A549 (cell line): ENCODE measurements around the gene SLC26A1.

Experiments used
- ESRRA ChIP-seq: fragments of 150-350 bp; IDR thresholded peaks from 2 replicates; pipeline ENCODE4 v1.6.1; 2014; ENCODE audit warnings: mild to moderate bottlenecking, low read length, borderline replicate concordance
- HDAC2 ChIP-seq: fragments of 200-600 bp; sonication (generic); IDR thresholded peaks from 2 replicates; pipeline ENCODE4 v1.6.1; 2016
- POLR2A ChIP-seq: IDR thresholded peaks from 2 replicates; pipeline ENCODE4 v1.6.1; 2012; ENCODE audit warnings: mild to moderate bottlenecking, low read length
- RAD21 ChIP-seq, 2 experiments: fragments of >200 bp in 1 of 2; sonication (Bioruptor Twin) in 1 of 2; formaldehyde crosslinking in 1 of 2; IDR thresholded peaks in 1 of 2; conservative IDR thresholded peaks in 1 of 2; 2 replicates in 1 of 2; 3 replicates in 1 of 2; pipeline ENCODE4 v1.6.1; 2012 to 2018; ENCODE audit warnings: inconsistent platforms in 1 of 2

DNA sequence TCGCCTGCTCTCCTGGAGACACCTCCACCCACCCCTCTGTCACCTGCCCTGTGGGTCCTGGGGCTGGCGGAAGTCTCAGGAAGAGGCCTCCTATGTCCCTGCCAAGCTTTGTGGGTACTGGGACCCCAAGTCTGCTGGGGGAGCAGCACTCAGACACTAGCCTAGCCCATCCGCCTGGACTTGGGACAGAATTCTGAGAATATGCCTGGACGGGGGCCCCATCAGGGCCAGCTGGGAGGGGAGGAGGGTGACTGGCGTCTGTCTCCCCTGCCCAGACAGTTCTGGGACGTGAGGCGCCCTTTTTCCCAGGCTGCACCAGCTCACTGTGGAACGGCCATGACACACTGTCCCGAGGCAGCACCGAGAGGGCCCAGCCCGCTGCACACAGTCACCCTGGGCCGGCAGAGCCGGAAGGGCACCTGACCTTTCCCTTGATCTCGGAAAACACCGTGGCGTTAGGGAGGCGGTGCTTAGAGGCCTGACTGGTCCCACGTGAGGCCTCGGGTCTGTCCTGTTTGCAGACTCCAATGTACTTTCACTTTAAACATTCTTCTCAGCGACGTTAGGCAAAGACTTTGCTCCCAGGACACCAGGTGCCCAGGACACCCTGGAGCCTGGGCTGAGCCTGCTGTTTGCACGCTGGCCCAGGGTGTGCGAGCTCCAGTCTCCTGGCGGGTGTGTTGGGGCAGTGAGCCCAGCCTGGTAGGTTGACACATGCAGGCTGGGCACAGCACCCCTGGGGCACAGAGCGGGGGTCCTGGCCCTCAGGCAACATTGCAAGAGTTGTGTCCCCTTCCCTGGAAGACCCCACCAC is 700 bp downstream of the SLC26A1 start:
- TF ChIP-seq HDAC2 = no peak
- TF ChIP-seq ESRRA = no peak
- no peak for TF ChIP-seq POLR2A
- TF ChIP-seq RAD21 (conservative IDR thresholded peaks at IDR 0.05 in 1 of 2, IDR thresholded peaks at IDR 0.05 in 1 of 2) = no peak
